ENCODE results near the gene PRKCA. TPM values are rescaled to one million over a fixed set of nuclear protein-coding genes. Genes with fewer than 3 reads are reported as not detected.

PRKCA gene
- total and polyA plus RNA-seq, 2 donors (not counting 3 experiments of a cell fraction or from before 2014, with no cell fraction given): 7.5 to 34.2 TPM

DNA sequence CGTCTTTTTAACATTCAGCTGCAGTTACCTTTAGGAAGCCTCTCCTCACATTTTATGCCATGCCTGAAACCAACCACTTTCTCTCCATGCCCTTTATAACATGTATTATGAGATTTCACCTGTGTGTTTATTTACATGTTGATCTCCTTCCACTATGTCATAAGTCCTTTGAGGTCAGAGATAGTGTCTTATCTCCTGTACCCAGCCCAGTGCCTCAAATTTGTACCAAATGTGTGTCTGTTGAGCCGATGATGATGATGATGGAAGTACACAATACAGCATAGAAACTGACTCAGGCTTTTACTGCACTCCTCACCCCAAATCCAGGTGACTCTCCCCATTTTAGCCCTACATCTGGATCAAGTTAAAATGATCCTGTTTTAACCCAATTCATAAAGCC, 353.0 kb downstream of the PRKCA start:
- DNase-seq (ENCODE audit: low read depth, low spot score) (no peak), FAIRE-seq (no peak)
- Histone ChIP-seq H3K4me2 (ENCODE audit: insufficient read depth, low read length) (no peak overlapping the region), H3K4me1 (ENCODE audit: control insufficient read depth, extremely low read depth, insufficient read depth, low read length) (peaks cover 3% of the 10 kb centered on the region), H3K9me3 (replicated peaks; ENCODE audit: control insufficient read depth, insufficient read depth, low read length) (no peaks in the 10 kb centered on the region), H3K79me2 (ENCODE audit: control insufficient read depth, insufficient read depth, low read length) (no peaks in the 10 kb centered on the region), H3K27me3 (ENCODE audit: control insufficient read depth in 2 of 2, insufficient read depth in 2 of 2, low read length in 2 of 2) (no peaks in the 10 kb centered on the region), H4K20me1 (replicated peaks; ENCODE audit: control insufficient read depth, extremely low read depth, insufficient read depth, low read length) (no peaks in the 10 kb centered on the region), H3K4me3 (replicated peaks in 1 of 3; ENCODE audit: insufficient read depth in 1 of 3, low read depth in 1 of 3, low read length in 3 of 3) (no peak overlapping the region), H3K9ac (replicated peaks; ENCODE audit: extremely low read depth, insufficient read depth, low read length) (no peak overlapping the region), H2AFZ (ENCODE audit: low read depth, low read length) (no peak overlapping the region), H3K27ac (ENCODE audit: insufficient read depth, low read depth, low read length) (no peak overlapping the region), H3K36me3 (ENCODE audit: control insufficient read depth in 2 of 2, extremely low read depth in 1 of 2, insufficient read depth in 2 of 2, low read length in 2 of 2) (no peaks in the 10 kb centered on the region), H3K9me1 (replicated peaks; ENCODE audit: control insufficient read depth, extremely low read depth, insufficient read depth, low read length) (no peaks in the 10 kb centered on the region)
- BruUV-seq (replicated peaks): no TSS peak
- dilution Hi-C loops (cut with MboI; ENCODE audit: extremely low pct_ligation_motif_present, low sequenced_read_pairs): no loop called here
- POLR2A ChIA-PET: no interaction called here
- TF ChIP-seq, protein P1, sequence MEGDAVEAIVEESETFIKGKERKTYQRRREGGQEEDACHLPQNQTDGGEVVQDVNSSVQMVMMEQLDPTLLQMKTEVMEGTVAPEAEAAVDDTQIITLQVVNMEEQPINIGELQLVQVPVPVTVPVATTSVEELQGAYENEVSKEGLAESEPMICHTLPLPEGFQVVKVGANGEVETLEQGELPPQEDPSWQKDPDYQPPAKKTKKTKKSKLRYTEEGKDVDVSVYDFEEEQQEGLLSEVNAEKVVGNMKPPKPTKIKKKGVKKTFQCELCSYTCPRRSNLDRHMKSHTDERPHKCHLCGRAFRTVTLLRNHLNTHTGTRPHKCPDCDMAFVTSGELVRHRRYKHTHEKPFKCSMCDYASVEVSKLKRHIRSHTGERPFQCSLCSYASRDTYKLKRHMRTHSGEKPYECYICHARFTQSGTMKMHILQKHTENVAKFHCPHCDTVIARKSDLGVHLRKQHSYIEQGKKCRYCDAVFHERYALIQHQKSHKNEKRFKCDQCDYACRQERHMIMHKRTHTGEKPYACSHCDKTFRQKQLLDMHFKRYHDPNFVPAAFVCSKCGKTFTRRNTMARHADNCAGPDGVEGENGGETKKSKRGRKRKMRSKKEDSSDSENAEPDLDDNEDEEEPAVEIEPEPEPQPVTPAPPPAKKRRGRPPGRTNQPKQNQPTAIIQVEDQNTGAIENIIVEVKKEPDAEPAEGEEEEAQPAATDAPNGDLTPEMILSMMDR (IDR thresholded peaks at IDR 0.05; ENCODE audit: extremely low read depth in 1 of 2, insufficient read depth in 1 of 2, low read depth in 1 of 2, low read length in 2 of 2): no peak
- TF ChIP-seq JUN (IDR thresholded peaks at IDR 0.05; ENCODE audit: borderline replicate concordance, insufficient read depth, insufficient read length, low read depth): no peak
- no peak for TF ChIP-seq EZH2 (IDR thresholded peaks at IDR 0.05; ENCODE audit: borderline replicate concordance, low read depth, low read length, severe bottlenecking)
- no peak for TF ChIP-seq POLR2AphosphoS5 (IDR thresholded peaks at IDR 0.05; ENCODE audit: insufficient read depth, low read depth, low read length)
- TF ChIP-seq GATA2 (IDR thresholded peaks at IDR 0.05; ENCODE audit: insufficient read depth, insufficient read length, low read depth, low read length): no peak
- TF ChIP-seq FOS (IDR thresholded peaks at IDR 0.05; ENCODE audit: borderline replicate concordance, insufficient read depth, low read length): no peak
- TF ChIP-seq MYC (IDR thresholded peaks at IDR 0.05; ENCODE audit: low read depth, low read length): no peak
- no peak for TF ChIP-seq POLR2A (IDR thresholded peaks at IDR 0.05; ENCODE audit: low read depth, low read length)
- TF ChIP-seq, protein P2, sequence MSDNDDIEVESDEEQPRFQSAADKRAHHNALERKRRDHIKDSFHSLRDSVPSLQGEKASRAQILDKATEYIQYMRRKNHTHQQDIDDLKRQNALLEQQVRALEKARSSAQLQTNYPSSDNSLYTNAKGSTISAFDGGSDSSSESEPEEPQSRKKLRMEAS (IDR thresholded peaks at IDR 0.05; ENCODE audit: insufficient read depth, insufficient read length): no peak
- CTCF ChIA-PET: no interaction called here
- intact Hi-C loops (cut with micrococcal nuclease): no loop called here

All from endothelial cell of umbilical vein (primary cell).